Natural killer cell (primary cell): ENCODE data around the gene ISG15. TPM values are rescaled to one million over a fixed set of nuclear protein-coding genes. Genes with fewer than 3 reads are reported as not detected.

Source experiments
- ATAC-seq, 3 donors: fragments of 150-1000 bp in 2 of 3; fragments of 200-7000 bp in 1 of 3; cut with Tn5 transposase; 1 replicate in 1 of 3; 2 replicates in 2 of 3; pipeline ENCODE4 v1.10.0; 2021; ENCODE audit warnings: mild to moderate bottlenecking in 2 of 3, moderate library complexity in 2 of 3
- DNase-seq, 2 donors: peaks; one replicate each; pipeline versions ENCODE4 v3.0.0 to v3.0.0-alpha.2; 2013 to 2021; ENCODE audit warnings: mixed read lengths in 1 of 2
- H3K27ac ChIP-seq: one replicate; pipeline ENCODE4 v1.5.1; 2013; ENCODE audit warnings: mild to moderate bottlenecking, low read length
- H3K27me3 ChIP-seq: one replicate; pipeline ENCODE4 v1.6.1; 2013; ENCODE audit warnings: low read length; ENCODE audit not compliant: control insufficient read depth, insufficient read depth
- H3K36me3 ChIP-seq: one replicate; pipeline ENCODE4 v1.6.1; 2013; ENCODE audit warnings: low read length; ENCODE audit not compliant: control insufficient read depth, insufficient read depth
- H3K4me1 ChIP-seq: one replicate; pipeline ENCODE4 v1.6.1; 2013; ENCODE audit warnings: low read length; ENCODE audit not compliant: control insufficient read depth, insufficient read depth
- H3K4me3 ChIP-seq: one replicate; pipeline ENCODE4 v1.5.1; 2013; ENCODE audit warnings: low read length
- H3K9me3 ChIP-seq: one replicate; pipeline ENCODE4 v1.6.1; 2013; ENCODE audit warnings: low read length; ENCODE audit not compliant: control insufficient read depth, insufficient read depth
- H3K27ac Mint-ChIP-seq, 2 donors: one replicate each; pipeline ENCODE4 v1.8.0; 2022; ENCODE audit warnings: mild to moderate bottlenecking in 2 of 2, mixed read lengths in 2 of 2, moderate library complexity in 1 of 2
- H3K27me3 Mint-ChIP-seq, 2 donors: one replicate each; pipeline ENCODE4 v1.8.0; 2022; ENCODE audit warnings: low read depth in 2 of 2, mixed read lengths in 2 of 2
- H3K36me3 Mint-ChIP-seq: one replicate; pipeline ENCODE4 v1.8.0; 2022; ENCODE audit warnings: mixed read lengths
- H3K4me1 Mint-ChIP-seq, 2 donors: one replicate each; pipeline ENCODE4 v1.8.0; 2022; ENCODE audit warnings: mixed read lengths in 2 of 2
- H3K4me3 Mint-ChIP-seq: one replicate; pipeline ENCODE4 v1.8.0; 2022; ENCODE audit warnings: mild to moderate bottlenecking, moderate library complexity, mixed read lengths
- H3K9me3 Mint-ChIP-seq, 2 donors: one replicate each; pipeline ENCODE4 v1.8.0; 2022; ENCODE audit warnings: mixed read lengths in 2 of 2
- WGBS: methylation state at CpG from one replicate; pipeline ENCODE4 v1.1.7; 2013; ENCODE audit warnings: missing lambda C conversion rate; ENCODE audit not compliant: insufficient coverage; 5-methylcytosine and 5-hydroxymethylcytosine counted together
- intact Hi-C: fragments of 100-400 bp; cut with micrococcal nuclease; formaldehyde crosslinking; loops from one replicate; pipeline ENCODE4 v1.14.2; 2022
- total RNA-seq, 4 donors: library from RNA; stranded (reverse); fragments of 120-200 nt in 1 of 4; gene quantifications; one replicate each; pipeline versions ENCODE4 v1.2.3 to v1.2.4, GENCODE V29; 2013 to 2022
- TF ChIP-seq, protein P1 (sequence below): fragments of 200-600 bp; IDR thresholded peaks from one replicate; pipeline ENCODE4 v1.8.0; 2022; ENCODE audit warnings: antibody characterized with exemption

Gene ISG15
- total RNA-seq, 3 donors from 2014 or later (not counting 1 experiment from before 2014, with no cell fraction given): 17.0 to 56.9 (median 50.2) TPM

DNA sequence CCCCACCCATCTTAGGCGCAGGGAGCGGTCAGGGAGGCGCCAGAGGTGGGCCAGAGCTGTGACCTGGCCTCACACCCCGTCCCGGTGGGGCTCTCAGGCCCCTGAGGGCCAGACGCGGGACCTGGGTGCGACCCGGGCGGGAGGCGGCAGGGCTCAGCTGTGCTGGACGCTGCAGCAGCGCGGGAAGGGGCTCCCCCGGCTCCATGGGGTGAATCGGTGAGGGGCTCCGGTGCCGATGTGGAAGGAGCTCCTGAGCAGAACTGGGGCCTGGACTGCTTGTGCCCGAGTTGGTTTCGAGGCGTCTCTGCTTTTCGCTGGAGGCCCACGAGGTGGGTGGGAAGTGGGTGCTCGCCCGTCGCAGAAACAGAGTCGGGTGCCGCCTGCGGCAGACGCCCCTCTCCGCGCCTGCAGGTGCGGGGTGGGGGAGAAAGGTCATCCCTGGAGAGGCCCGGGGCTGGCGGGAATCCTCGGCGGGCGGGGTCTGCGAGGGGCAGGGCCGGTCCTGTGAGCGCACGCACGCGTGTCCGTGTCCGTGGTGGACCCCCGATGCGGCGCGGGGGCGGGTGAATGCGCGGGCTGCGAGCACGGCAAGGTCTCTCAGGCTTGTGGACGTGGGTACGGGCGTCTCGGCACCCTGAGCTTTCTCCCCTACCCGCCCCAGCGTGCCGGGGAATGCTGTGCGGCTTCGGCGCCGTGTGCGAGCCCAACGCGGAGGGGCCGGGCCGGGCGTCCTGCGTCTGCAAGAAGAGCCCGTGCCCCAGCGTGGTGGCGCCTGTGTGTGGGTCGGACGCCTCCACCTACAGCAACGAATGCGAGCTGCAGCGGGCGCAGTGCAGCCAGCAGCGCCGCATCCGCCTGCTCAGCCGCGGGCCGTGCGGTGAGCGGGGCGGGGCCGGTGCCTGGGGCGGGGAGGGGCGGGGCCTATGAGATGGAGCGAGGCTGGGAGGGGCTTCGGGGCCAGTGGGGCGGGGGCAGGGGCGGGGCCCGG lies 27.0 kb downstream of the ISG15 start:
- TF ChIP-seq, protein P1, sequence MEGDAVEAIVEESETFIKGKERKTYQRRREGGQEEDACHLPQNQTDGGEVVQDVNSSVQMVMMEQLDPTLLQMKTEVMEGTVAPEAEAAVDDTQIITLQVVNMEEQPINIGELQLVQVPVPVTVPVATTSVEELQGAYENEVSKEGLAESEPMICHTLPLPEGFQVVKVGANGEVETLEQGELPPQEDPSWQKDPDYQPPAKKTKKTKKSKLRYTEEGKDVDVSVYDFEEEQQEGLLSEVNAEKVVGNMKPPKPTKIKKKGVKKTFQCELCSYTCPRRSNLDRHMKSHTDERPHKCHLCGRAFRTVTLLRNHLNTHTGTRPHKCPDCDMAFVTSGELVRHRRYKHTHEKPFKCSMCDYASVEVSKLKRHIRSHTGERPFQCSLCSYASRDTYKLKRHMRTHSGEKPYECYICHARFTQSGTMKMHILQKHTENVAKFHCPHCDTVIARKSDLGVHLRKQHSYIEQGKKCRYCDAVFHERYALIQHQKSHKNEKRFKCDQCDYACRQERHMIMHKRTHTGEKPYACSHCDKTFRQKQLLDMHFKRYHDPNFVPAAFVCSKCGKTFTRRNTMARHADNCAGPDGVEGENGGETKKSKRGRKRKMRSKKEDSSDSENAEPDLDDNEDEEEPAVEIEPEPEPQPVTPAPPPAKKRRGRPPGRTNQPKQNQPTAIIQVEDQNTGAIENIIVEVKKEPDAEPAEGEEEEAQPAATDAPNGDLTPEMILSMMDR: no peak
- DNase-seq (peak; percentile 69 to 93), ATAC-seq (peak; percentile 91 to 93 (median 93))
- Histone ChIP-seq H3K4me1 (peaks cover 30% of the 10 kb centered on the region), H3K27me3 (peaks cover 13% of the 10 kb centered on the region), H3K4me3 (peak overlapping the region; percentile 27), H3K36me3 (no peaks in the 10 kb centered on the region), H3K9me3 (no peaks in the 10 kb centered on the region), H3K27ac (no peak overlapping the region)
- peak overlapping the region; percentile 79 for H3K4me3 Mint-ChIP-seq
- intact Hi-C loops: no loop called here
- H3K27ac Mint-ChIP-seq: peak overlapping the region in 1 of 2 donors; percentile 78
- H3K36me3 Mint-ChIP-seq: no peaks in the 10 kb centered on the region
- H3K27me3 Mint-ChIP-seq: peaks cover 15 to 19% of the 10 kb centered on the region in 2 donors
- WGBS: 2% methylated on average over 89 of the region's 99 CpGs
- peaks cover 0 to 25% of the 10 kb centered on the region in 2 donors for H3K4me1 Mint-ChIP-seq
- H3K9me3 Mint-ChIP-seq: no peaks in the 10 kb centered on the region

DNA sequence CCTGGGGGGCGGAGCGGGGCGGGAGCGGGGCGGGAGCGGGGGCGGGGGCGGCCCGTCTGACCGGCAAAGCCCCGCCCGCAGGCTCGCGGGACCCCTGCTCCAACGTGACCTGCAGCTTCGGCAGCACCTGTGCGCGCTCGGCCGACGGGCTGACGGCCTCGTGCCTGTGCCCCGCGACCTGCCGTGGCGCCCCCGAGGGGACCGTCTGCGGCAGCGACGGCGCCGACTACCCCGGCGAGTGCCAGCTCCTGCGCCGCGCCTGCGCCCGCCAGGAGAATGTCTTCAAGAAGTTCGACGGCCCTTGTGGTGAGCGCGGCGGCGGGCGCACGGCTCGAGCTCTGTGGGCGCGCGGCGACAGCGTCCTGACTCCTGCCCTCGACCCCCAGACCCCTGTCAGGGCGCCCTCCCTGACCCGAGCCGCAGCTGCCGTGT lies 27.8 kb downstream of the ISG15 start:
- DNase-seq: no peak
- no peaks in the 10 kb centered on the region for H3K9me3 ChIP-seq
- peaks cover 25% of the 10 kb centered on the region for H3K4me1 ChIP-seq
- peak in 1 of 3 donors; percentile 8 for ATAC-seq
- peaks cover 8% of the 10 kb centered on the region for H3K27me3 ChIP-seq
- Mint-ChIP-seq H3K9me3 (no peaks in the 10 kb centered on the region), H3K4me3 (no peak overlapping the region), H3K27me3 (peaks cover 10 to 13% of the 10 kb centered on the region in 2 donors), H3K36me3 (no peaks in the 10 kb centered on the region), H3K27ac (no peak overlapping the region), H3K4me1 (peaks cover 0 to 19% of the 10 kb centered on the region in 2 donors)
- no peaks in the 10 kb centered on the region for H3K36me3 ChIP-seq
- 59% methylated on average over 55 of the region's 60 CpGs for WGBS
- intact Hi-C loops: no loop called here
- TF ChIP-seq, protein P1: no peak
- H3K27ac ChIP-seq: no peak overlapping the region
- H3K4me3 ChIP-seq: no peak overlapping the region

DNA sequence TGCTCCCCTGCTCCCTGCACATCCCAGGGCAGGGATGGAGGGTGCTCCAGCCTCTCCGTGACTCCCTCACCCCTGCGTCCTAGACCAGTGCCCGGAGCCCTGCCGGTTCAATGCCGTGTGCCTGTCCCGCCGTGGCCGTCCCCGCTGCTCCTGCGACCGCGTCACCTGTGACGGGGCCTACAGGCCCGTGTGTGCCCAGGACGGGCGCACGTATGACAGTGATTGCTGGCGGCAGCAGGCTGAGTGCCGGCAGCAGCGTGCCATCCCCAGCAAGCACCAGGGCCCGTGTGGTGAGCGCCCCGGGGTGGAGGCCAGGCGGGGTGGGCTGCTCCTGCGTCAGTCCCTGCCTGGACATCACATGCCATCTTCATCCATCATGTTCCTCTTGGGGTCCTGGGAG lies 28.6 kb downstream of the ISG15 start:
- Mint-ChIP-seq H3K4me3 (peak overlapping the region; percentile 13), H3K36me3 (no peaks in the 10 kb centered on the region), H3K27me3 (peaks cover 7 to 12% of the 10 kb centered on the region in 2 donors), H3K27ac (no peak overlapping the region), H3K4me1 (peaks cover 0 to 19% of the 10 kb centered on the region in 2 donors), H3K9me3 (no peaks in the 10 kb centered on the region)
- Histone ChIP-seq H3K27ac (no peak overlapping the region), H3K4me3 (no peak overlapping the region), H3K4me1 (peaks cover 25% of the 10 kb centered on the region), H3K9me3 (no peaks in the 10 kb centered on the region), H3K36me3 (no peaks in the 10 kb centered on the region), H3K27me3 (peaks cover 8% of the 10 kb centered on the region)
- WGBS: 92% methylated on average over 25 of the region's 25 CpGs
- ATAC-seq: no peak
- intact Hi-C loops: no loop called here
- TF ChIP-seq, protein P1: no peak
- DNase-seq: peak in 1 of 2 donors; percentile 40
